Neural cell (in vitro differentiated cells): ENCODE measurements around the gene PPP1CA. TPM values are rescaled to one million over a fixed set of nuclear protein-coding genes. Genes with fewer than 3 reads are reported as not detected.

ENCODE experiments used
- H2AFZ ChIP-seq: fragments of 200-600, 300-800 bp; sonication (generic), shearing (Covaris generic); 2 replicates; pipeline ENCODE4 v1.6.0; 2014; ENCODE audit warnings: low read depth, mild to moderate bottlenecking, antibody characterized with exemption, low read length, moderate library complexity
- H3F3A ChIP-seq: fragments of 200-600 bp; shearing (Covaris generic); 2 replicates; pipeline ENCODE4 v1.6.1; 2016; ENCODE audit warnings: mild to moderate bottlenecking, moderate library complexity, mixed read lengths, antibody characterized with exemption, low read length; ENCODE audit not compliant: insufficient read depth, poor library complexity, severe bottlenecking
- H3K27ac ChIP-seq: fragments of 200-600, 300-800 bp; sonication (generic), shearing (Covaris generic); 2 replicates; pipeline ENCODE4 v1.5.1; 2014; ENCODE audit warnings: mild to moderate bottlenecking, low read length, moderate library complexity
- H3K27me3 ChIP-seq: fragments of 300-800, 200-600 bp; sonication (generic), shearing (Covaris generic); 2 replicates; pipeline ENCODE4 v1.6.0; 2014; ENCODE audit warnings: mild to moderate bottlenecking, low read depth, low read length, moderate library complexity; ENCODE audit not compliant: insufficient read depth
- H3K36me3 ChIP-seq: fragments of 300-800, 200-600 bp; sonication (generic), shearing (Covaris generic); 2 replicates; pipeline ENCODE4 v1.5.1; 2014; ENCODE audit warnings: mild to moderate bottlenecking, antibody characterized with exemption, low read length, moderate library complexity; ENCODE audit not compliant: insufficient read depth
- H3K4me2 ChIP-seq: fragments of 300-800, 200-600 bp; sonication (generic), shearing (Covaris generic); 2 replicates; pipeline ENCODE4 v1.6.0; 2014; ENCODE audit warnings: mild to moderate bottlenecking, low read length
- H3K4me3 ChIP-seq: fragments of 300-800, 200-600 bp; sonication (generic), shearing (Covaris generic); 2 replicates; pipeline ENCODE4 v1.5.1; 2014; ENCODE audit warnings: mild to moderate bottlenecking, low read length, moderate library complexity
- H3K79me2 ChIP-seq: fragments of 200-600 bp; shearing (Covaris generic); replicated peaks from 2 replicates; pipeline ENCODE4 v1.6.0; 2014; ENCODE audit warnings: mild to moderate bottlenecking, low read length, moderate library complexity; ENCODE audit not compliant: insufficient read depth
- H3K9ac ChIP-seq: fragments of 300-800, 200-600 bp; sonication (generic), shearing (Covaris generic); 2 replicates; pipeline ENCODE4 v1.6.1; 2016; ENCODE audit warnings: mild to moderate bottlenecking, low read length, mixed read lengths
- H3K9me2 ChIP-seq: fragments of 200-600 bp; shearing (Covaris generic); 2 replicates; pipeline ENCODE4 v1.6.1; 2016; ENCODE audit warnings: mild to moderate bottlenecking, low read length, mixed read lengths; ENCODE audit not compliant: insufficient read depth
- H3K9me3 ChIP-seq: fragments of 200-600, 300-800 bp; sonication (generic), shearing (Covaris generic); 2 replicates; pipeline ENCODE4 v1.6.1; 2016; ENCODE audit warnings: mild to moderate bottlenecking, mixed run types, low read length, moderate library complexity, mixed read lengths
- H4K20me1 ChIP-seq: fragments of 200-600 bp; shearing (Covaris generic); 2 replicates; pipeline ENCODE4 v1.6.1; 2016; ENCODE audit warnings: mild to moderate bottlenecking, mixed run types; ENCODE audit not compliant: insufficient read depth
- CTCF ChIP-seq: fragments of 450-650 bp; IDR thresholded peaks from 2 replicates; pipeline ENCODE4 v1.5.1; 2014; ENCODE audit warnings: antibody characterized with exemption, mild to moderate bottlenecking, moderate library complexity; ENCODE audit not compliant: poor library complexity, severe bottlenecking
- EP300 ChIP-seq: fragments of 450-650 bp; conservative IDR thresholded peaks from 2 replicates; pipeline ENCODE4 v1.6.1; 2014; ENCODE audit warnings: antibody characterized with exemption, mild to moderate bottlenecking, moderate library complexity; ENCODE audit not compliant: poor library complexity, severe bottlenecking
- EZH2 ChIP-seq: fragments of 200-600, 300-800 bp; shearing (Covaris generic), sonication (generic); IDR thresholded peaks from 2 replicates; pipeline ENCODE4 v1.6.1; 2014; ENCODE audit warnings: antibody characterized with exemption, low read length, borderline replicate concordance, mild to moderate bottlenecking; ENCODE audit not compliant: insufficient read depth, poor library complexity, severe bottlenecking
- MXI1 ChIP-seq: fragments of 450-650 bp; conservative IDR thresholded peaks from 2 replicates; pipeline ENCODE4 v1.6.1; 2014; ENCODE audit warnings: antibody characterized with exemption, mild to moderate bottlenecking; ENCODE audit not compliant: poor library complexity, severe bottlenecking
- POLR2AphosphoS5 ChIP-seq: IDR thresholded peaks from 2 replicates; pipeline ENCODE4 v1.6.1; 2012
- RAD21 ChIP-seq: fragments of 450-650 bp; conservative IDR thresholded peaks from 2 replicates; pipeline ENCODE4 v1.6.1; 2014; ENCODE audit warnings: antibody characterized with exemption, mild to moderate bottlenecking, moderate library complexity
- REST ChIP-seq: IDR thresholded peaks from 2 replicates; pipeline ENCODE4 v1.6.1; 2012; ENCODE audit warnings: borderline replicate concordance
- SMC3 ChIP-seq: fragments of 450-650 bp; conservative IDR thresholded peaks from 2 replicates; pipeline ENCODE4 v1.6.1; 2014; ENCODE audit warnings: antibody characterized with exemption, mild to moderate bottlenecking, moderate library complexity; ENCODE audit not compliant: poor library complexity
- TAF1 ChIP-seq: IDR thresholded peaks from 2 replicates; pipeline ENCODE4 v1.6.1; 2012; ENCODE audit warnings: low read depth
- polyA plus RNA-seq: library from polyadenylated mRNA; depleted of rRNA; stranded (reverse); fragments of >200 nt; gene quantifications from 2 replicates; pipeline ENCODE4 v1.2.3, GENCODE V29; 2014

The PPP1CA gene
- polyA plus RNA-seq, 1 donor from 2014 or later = 106 TPM

GRCh38 chr11:67396259-67396581 is 5.4 kb downstream of the PPP1CA start:
- Histone ChIP-seq H3K36me3 (no peaks in the 10 kb centered on the region), H3K9me2 (no peaks in the 10 kb centered on the region), H3F3A (no peaks in the 10 kb centered on the region), H3K9ac (no peak overlapping the region), H3K4me2 (no peak overlapping the region), H4K20me1 (no peaks in the 10 kb centered on the region), H2AFZ (no peak overlapping the region), H3K9me3 (no peaks in the 10 kb centered on the region), H3K27ac (no peak overlapping the region), H3K4me3 (no peak overlapping the region), H3K27me3 (no peaks in the 10 kb centered on the region), H3K79me2 (peaks cover 10% of the 10 kb centered on the region)
- TF ChIP-seq POLR2AphosphoS5 (no peak), RAD21 (no peak), CTCF (no peak), EZH2 (no peak), MXI1 (no peak), TAF1 (no peak), SMC3 (no peak), REST (no peak), EP300 (no peak)

GRCh38 chr11:67395555-67396258 is 6.0 kb downstream of the PPP1CA start:
- Histone ChIP-seq H3K9me3 (no peaks in the 10 kb centered on the region), H4K20me1 (no peaks in the 10 kb centered on the region), H3K27me3 (no peaks in the 10 kb centered on the region), H3K36me3 (no peaks in the 10 kb centered on the region), H3K9me2 (no peaks in the 10 kb centered on the region), H3F3A (no peaks in the 10 kb centered on the region), H3K27ac (no peak overlapping the region), H3K9ac (no peak overlapping the region), H3K79me2 (peaks cover 5% of the 10 kb centered on the region), H3K4me3 (no peak overlapping the region), H3K4me2 (no peak overlapping the region), H2AFZ (no peak overlapping the region)
- TF ChIP-seq TAF1 (no peak), EP300 (no peak), RAD21 (no peak), EZH2 (no peak), CTCF (no peak), MXI1 (no peak), POLR2AphosphoS5 (no peak), REST (no peak), SMC3 (no peak)
